ENCODE results near the gene COPE.

The COPE gene

DNA sequence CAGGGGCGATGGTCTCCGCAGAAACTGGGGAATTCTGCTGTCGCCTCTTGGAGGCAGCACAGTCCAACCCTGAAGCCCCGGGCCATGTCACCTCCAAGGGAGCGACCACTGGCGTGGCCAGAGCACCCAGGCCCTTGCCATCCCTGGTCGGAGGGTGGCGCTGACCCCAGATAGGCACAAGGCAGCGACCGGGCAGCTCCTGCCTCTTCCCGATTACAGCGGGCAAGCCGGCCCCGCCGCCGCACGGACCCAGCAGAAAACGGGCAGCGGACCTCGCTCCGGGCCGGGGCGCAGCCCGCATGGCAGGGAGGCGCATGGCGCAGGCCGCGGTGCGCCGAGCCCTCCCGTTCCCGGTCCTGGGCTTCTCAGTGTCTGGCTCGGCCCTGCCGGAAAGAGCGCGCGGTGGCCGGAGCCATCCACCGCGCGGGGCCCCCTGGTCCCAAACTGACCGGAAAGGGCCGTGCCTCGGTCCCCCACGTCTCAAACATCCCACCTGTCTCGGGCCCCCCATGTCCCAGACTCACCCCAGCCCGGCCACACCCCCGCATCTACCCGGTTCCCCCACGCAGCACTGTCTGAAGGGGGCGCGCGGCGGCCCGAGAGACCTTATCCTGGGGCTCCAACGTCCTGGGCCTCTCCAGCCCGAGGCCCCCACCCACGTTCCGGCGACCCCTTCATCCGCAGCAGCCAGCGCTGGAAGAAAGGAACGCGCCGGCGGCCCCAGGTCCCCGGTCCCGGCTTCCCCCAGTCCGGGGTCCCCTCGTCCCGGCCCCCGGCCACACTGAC, 24.0 kb downstream of the COPE start:
- peak; percentile 40 for TF ChIP-seq CTCF (IDR thresholded peaks at IDR 0.05; ENCODE audit: control extremely low read depth, extremely low read depth, low read depth, missing control alignments)
- CTCF ChIA-PET = no interaction called here
- POLR2A ChIA-PET = no interaction called here
- no peak for DNase-seq (ENCODE audit: extremely low spot score)

DNA sequence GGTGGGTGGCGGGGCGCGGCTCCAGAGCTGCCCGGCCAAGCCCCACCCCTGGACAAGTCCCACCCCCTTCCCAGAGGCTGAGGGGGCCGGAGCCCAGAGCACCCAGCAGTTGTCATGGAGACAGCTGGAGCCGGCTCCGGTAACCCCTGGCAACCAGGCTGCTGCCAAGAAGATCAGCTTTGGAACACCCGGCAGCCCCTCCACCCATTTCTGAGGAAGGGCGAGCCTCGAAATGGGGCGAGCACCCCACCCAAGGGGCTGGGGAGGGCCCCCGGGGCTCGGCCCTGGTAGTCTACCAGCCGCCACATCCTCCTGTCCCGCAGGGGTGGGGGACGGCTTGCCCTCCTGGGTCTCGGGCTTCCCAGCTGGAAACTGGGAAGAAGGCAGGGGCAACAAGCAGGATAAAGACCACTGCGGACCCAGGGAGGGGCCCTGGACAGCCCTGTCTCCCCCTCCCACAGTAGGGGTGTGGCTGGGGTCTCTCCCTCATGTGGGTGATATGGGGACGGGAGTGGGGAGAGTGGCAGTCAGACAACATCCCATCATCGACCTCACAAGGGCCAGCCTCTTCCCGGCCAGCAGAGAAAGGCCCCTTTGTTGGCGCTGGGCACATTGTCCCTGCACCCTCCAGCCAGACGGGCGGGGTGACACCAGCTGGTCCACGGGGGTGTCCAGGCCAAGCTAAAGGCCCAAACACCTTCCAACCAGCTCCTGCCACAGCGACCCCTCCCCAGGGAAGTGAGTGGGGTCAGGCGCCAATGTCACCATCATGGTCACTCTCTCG, 24.7 kb downstream of the COPE start:
- ChIA-PET POLR2A (no interaction called here), CTCF (no interaction called here)
- no peak for TF ChIP-seq CTCF (IDR thresholded peaks at IDR 0.05; ENCODE audit: control extremely low read depth, extremely low read depth, low read depth, missing control alignments)
- no peak for DNase-seq (ENCODE audit: extremely low spot score)

DNA sequence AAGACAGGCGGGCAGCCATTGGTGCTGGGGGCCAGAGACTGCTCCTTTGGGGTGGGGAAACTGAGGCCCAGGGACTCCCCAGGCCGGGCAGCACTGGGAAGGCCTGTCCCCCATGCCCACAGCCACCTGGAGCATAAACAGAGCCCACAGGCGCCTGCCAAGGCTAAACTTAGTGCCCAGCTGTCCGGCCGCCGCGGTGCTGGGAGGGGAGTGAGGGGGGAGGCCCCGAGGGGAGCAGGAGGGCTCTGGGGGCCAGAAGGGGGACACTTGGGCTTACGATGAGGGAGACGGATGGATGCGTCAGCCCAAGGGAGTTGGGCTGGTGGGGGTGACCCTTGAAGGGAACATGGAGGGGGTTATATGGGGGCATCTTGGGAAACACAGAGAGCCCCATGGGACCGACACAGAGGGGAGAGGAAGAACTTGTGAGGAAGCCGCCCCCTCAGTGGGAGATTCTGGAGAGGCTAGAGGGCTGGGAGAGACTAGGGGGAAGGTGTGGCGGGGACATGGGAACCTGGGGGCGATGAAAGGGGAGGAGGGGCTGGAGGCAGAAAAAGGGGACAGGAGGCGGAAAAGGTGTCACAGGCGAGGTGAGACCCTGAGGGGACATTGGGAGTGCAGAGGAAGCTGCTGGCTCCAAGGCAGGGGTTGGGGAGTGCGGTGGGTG, 25.5 kb downstream of the COPE start:
- DNase-seq (ENCODE audit: extremely low spot score) = no peak
- ChIA-PET CTCF (no interaction called here), POLR2A (no interaction called here)
- TF ChIP-seq CTCF (IDR thresholded peaks at IDR 0.05; ENCODE audit: control extremely low read depth, extremely low read depth, low read depth, missing control alignments) = no peak

- no peak for DNase-seq (ENCODE audit: extremely low spot score)
- no peak for TF ChIP-seq CTCF (IDR thresholded peaks at IDR 0.05; ENCODE audit: control extremely low read depth, extremely low read depth, low read depth, missing control alignments)
- CTCF ChIA-PET = interaction anchor here (2.0 kb wide), 1 partner anchor 43 kb away, joined by 4 read pairs; no protein-coding TSS in a partner anchor
- POLR2A ChIA-PET = no interaction called here
Measured at GRCh38 chr19:18889949-18890745, 29.0 kb downstream of the COPE start.

- ChIA-PET CTCF (no interaction called here), POLR2A (no interaction called here)
- DNase-seq (ENCODE audit: extremely low spot score) = no peak
- TF ChIP-seq CTCF (IDR thresholded peaks at IDR 0.05; ENCODE audit: control extremely low read depth, extremely low read depth, low read depth, missing control alignments) = no peak
Measured at GRCh38 chr19:18886972-18887371, 32.2 kb downstream of the COPE start.

Data from GM10248 (cell line).